Activated CD4-positive, alpha-beta T cell treated with anti-CD3 and anti-CD28 coated beads, Interleukin-2, Interleukin-6, amounts not matched to agents 100 ng/mL and 50 ng/mL, durations not matched to agents 16 hours and 8 hours (primary cell): ENCODE data around the gene HAUS1.
"Not testable (repeated sequence)": the region's sequence is repeated elsewhere in the genome, so short reads cannot be mapped to it uniquely, and the experiment has no call there.

Experiments used
- DNase-seq: peaks from one replicate; pipeline ENCODE4 v3.0.0-alpha.2; 2020

HAUS1 gene

DNA sequence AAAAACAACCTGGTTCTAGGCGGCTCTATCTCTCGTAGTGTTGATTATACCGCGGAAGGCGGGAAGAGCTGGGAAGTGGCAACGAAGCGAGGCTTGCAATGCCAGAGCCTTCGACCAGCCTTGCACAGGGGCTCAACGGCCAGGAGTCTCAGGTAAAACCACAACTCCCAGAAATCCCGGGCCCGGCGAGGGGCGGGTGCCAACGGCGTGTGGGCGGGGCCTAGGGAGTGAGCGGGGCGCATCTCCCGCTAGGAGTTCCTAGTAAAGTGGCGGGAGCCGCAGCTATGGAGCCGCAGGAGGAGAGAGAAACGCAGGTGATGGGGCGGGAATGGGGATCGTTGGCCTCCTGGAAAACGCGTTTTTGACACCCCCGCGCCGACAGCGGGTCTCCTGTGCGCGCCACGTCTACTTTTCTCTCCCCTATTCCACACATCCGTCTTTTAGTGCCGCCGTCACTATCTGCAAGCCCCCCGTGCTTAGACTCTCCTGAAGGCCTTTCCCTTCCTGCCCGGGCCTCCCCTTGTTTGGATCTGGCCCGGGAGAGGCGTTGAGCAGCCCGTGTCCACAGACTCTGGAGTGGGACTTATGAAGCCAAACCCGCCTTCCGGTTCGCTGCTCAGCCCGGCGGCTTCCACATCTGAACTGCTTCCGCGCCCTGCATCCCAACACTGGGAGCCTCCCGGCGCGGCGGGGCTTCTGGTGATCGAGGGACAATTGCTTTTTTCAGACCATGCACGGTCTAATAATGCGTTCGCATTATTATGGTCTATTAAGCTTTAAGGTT is at the start of gene HAUS1:
HAUS1 (plus strand) TSS at position 258 of the 784 bp plus-strand sequence; CDS start at position 285, 27 bp downstream.
- peak; percentile 92 for DNase-seq

DNA sequence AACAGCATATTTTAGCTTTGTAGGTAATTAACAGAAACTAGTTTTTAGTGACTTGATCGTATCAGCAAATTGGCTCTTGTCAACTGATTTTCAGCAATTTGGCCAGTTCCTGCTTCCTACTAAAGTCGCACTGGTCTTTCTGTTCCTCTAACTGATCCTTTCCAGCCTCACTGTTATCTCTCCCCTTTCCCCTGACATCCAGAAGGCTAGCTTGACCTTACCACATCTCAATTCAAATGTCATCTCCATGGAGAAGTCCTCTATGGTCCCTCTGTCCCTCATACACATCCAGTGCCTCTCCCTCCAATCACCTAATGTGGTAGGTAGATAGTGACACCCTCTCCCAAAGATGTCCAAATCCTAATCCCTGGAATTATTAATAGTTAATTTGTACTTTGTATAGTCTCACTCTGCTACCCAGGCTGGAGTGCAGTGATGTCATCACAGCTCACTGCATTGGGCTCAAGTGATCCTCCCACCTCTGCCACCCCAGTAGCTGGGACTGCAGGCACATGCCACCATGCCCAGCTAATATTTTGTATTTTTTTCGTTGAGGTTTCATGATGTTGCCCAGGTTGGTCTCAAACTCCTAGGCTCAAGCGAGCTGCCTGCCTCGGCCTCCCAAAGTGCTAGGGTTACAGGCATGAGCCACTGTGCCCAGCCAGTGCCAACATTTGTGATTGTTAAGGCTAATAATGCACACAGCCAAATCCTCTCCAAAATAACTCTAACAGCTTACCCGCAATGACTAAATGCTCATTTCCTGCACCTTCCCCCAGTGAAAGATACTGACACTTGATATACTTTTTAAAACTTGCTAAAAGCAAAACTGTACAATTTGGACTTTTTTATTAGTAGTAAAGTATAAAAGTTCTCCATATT is 49.0 kb upstream of the HAUS1 start:
- DNase-seq, result peak; percentile 65

DNA sequence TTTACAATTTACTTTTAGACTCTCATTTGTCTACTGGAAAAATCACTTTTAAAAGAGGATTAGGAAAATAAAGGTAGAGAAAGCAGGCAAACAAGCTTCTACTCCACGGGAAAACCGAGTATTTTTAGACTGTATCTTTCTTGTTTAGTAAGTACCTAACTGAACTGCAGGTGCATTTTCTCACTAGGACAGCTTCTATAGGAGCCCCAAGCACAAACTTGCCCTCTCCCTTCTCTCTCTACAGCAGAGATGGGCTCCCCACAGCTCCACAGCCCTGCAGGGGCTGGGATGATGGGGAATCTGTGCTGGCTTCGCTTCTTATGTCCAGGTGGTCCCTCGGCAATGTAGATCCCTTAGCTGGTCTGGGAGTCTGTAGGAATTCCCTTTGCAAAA is 48.4 kb upstream of the HAUS1 start:
- no peak for DNase-seq

- no peak for DNase-seq
Measured at GRCh38 chr18:46060359-46060841, 43.8 kb upstream of the HAUS1 start.

- DNase-seq, result no peak
Measured at GRCh38 chr18:46061387-46061786, 42.8 kb upstream of the HAUS1 start.

GRCh38 chr18:46061796-46062195 is 42.4 kb upstream of the HAUS1 start:
- DNase-seq, result no peak

GRCh38 chr18:46062781-46063180 is 41.4 kb upstream of the HAUS1 start:
- DNase-seq, result no peak

DNA sequence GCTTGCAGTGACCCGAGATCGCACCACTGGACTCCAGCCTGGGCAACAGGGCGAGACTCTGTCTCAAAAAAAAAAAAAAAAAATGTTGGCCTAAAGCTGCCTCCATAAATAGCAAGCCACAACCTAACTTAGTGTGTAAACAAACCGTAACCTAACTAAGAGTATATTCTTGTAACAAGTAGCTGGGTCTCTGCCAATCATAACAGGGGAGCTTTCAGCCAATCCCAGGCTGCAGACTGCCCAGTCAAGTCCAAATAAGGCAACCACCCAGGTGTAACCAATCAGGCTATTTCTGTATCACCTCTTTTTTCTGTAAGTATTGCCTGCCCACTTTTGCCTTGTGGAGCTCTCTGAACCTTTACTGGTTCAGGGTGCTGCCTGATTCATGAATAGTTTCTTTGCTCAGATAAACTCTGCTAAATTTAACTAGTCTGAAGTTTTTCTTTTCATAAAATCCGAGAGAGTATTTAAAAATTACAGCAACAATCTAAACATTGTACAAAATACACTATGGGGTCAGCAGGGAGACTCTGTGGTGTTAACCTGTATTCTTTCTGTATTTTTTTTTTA is 36.7 kb upstream of the HAUS1 start:
- no peak for DNase-seq

- DNase-seq, result no peak
Measured at GRCh38 chr18:46068763-46069162, 35.4 kb upstream of the HAUS1 start.

- no peak for DNase-seq
Measured at GRCh38 chr18:46069524-46069923, 34.7 kb upstream of the HAUS1 start.

DNA sequence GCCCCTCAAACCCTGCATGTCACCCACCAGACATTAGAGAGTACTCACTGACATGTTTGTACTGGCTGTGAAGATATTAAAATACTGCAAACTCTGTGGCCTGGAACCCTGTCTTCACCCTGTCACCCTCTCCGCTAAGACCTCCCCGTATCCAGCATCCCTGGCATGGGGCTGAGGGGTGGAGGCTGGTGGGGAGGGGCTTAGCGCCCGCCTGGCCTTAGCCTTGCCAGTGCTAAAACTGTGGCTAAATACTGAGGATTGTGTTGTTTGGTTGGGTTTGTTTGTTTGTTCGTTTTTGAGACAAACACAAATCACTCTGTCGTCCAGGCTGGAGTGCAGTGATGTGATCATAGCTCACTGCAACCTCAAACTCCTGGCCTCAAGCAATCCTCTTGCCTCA is 34.0 kb upstream of the HAUS1 start:
- no peak for DNase-seq

- no peak for DNase-seq
Measured at GRCh38 chr18:46070815-46071652, 33.2 kb upstream of the HAUS1 start.

DNA sequence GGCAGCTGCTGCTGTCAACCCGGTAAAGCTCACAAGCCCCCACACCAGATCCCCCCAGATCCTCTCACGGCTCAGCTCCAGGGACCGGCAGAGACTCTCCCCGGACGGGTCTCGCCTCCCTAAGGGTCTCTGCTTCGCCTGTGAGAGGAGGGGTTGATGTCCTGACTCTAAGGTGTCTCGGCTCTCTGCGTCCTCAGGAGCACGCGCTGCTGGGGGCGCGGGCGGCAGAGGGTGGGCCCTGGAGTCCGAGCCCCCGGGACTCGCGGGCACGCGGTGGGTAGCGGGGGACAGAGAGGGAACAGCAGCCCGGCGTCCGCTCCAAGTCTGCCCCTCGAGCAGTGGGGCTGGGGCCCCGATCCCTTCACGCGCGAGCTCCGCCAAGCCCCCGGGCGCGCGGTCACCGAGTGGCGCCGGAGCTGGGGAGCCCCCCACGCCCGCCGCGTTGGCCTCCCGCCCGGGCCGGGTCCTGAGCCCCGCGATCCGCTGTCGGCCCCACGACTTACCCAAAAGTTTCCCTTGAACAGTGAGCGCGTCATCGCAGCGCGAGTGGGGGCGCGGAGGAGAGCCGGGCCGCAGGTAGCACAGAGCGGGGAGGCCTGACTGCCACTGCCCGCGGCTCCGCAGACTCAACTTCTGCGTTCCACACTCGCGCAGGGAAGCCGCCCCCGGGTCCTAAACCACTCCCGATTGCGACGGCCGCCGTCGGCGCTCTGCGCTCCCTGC is 32.4 kb upstream of the HAUS1 start, which contains the start of gene PSTPIP2:
PSTPIP2 (minus strand) TSS at position 608 of the 723 bp plus-strand sequence; CDS start at position 536, 72 bp downstream.
- peak; percentile 67 for DNase-seq

- no peak for DNase-seq
Measured at GRCh38 chr18:46072376-46072867, 31.8 kb upstream of the HAUS1 start.

- DNase-seq, result no peak
Measured at GRCh38 chr18:46072959-46073358, 31.2 kb upstream of the HAUS1 start.

- DNase-seq, result peak; percentile 79
Measured at GRCh38 chr18:46073474-46074331, 30.5 kb upstream of the HAUS1 start.

DNA sequence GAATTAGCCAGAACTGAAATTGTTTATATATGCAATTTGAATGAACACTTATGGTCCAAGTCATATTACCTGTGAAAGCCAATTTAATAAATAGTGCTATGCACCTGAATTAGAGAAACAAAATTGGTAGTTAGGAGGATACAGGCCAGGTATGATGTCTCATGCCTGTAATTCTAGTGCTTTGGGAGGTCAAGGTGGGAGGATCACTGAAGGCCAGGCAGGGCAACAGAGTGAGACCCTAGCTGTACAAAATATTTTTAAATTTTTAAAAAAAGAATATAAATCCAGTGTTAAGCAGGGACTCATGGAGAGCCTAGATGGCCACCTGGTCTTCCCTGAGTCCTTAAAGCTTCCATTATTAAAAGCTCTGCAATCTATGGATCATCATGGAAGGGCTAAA is 24.8 kb upstream of the HAUS1 start:
- no peak for DNase-seq

- no peak for DNase-seq
Measured at GRCh38 chr18:46080156-46080555, 24.0 kb upstream of the HAUS1 start.

DNA sequence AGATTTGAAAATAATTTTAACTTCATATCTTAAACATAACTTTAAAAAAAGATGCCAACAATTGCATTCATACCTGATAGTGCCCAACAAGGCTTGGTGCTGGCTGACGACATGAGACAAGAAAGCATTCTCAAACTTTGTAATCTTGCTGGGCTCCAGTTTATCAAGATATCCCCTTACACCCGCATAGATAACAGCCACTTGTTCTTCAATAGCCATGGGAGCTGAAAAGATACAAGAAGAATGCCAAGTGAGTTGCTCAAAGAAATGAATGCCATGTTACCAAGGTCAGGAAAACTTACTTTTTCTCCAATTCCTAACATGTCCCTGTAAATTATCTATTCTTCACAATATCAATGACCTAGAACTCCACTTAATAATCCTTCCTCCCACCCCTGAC is 19.8 kb upstream of the HAUS1 start:
- no peak for DNase-seq

DNA sequence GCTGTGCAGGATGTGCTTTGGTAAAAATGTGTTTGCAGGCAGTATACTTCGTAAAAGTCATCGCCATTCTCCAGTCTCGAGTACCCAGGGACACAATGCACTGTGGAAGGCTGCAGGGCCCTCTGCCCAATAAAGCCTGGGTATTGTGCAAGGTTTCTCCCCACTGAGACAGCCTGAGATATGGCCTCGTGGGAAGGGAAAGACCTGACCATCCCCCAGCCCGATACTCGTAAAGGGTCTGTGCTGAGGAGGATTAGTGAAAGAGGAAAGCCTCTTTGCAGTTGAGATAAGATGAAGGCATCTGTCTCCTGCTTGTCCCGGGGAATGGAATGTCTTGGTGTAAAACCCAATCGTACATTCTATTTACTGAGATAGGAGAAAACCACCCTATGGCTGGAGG is 15.7 kb upstream of the HAUS1 start:
- not testable (repeated sequence) for DNase-seq

DNA sequence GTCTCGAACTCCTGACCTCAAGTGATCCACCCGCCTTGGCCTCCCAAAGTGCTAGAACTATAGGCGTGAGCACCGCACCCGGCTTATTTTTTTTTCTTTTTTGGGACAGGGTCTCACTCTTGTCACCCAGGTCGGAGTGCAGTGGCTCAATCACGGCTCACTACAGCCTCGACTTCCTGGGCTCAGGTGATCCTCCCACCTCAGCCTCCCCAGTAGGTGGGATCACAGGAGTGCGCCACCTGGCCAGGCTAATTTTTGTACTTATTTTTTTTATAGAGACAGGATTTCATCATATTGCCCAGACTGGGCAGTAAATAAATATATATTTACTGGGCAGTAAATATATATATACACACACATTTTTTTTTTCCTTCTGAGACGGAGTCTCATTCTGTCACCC is 8.7 kb upstream of the HAUS1 start:
- no peak for DNase-seq
